Hepatocyte (in vitro differentiated cells): ENCODE measurements around the gene SLC66A1. TPM values are rescaled to one million over a fixed set of nuclear protein-coding genes. Genes with fewer than 3 reads are reported as not detected.

Source experiments
- DNase-seq: peaks from one replicate; pipeline ENCODE4 v3.0.0-alpha.2; 2016; ENCODE audit warnings: low spot score
- H2AFZ ChIP-seq: fragments of 200-600 bp; sonication (generic); 2 replicates; pipeline ENCODE4 v1.6.0; 2016; ENCODE audit warnings: antibody characterized with exemption, mild to moderate bottlenecking
- H3K27ac ChIP-seq: fragments of 200-600 bp; sonication (generic); 2 replicates; pipeline ENCODE4 v1.5.1; 2016; ENCODE audit warnings: mild to moderate bottlenecking
- H3K27me3 ChIP-seq: fragments of 200-600 bp; sonication (generic); 2 replicates; pipeline ENCODE4 v1.6.1; 2016
- H3K36me3 ChIP-seq: fragments of 200-600 bp; sonication (generic); replicated peaks from 2 replicates; pipeline ENCODE4 v1.5.1; 2016; ENCODE audit warnings: low read depth; ENCODE audit not compliant: insufficient read depth
- H3K4me1 ChIP-seq: fragments of 200-600 bp; sonication (generic); 2 replicates; pipeline ENCODE4 v1.5.1; 2016; ENCODE audit warnings: mild to moderate bottlenecking, moderate library complexity; ENCODE audit not compliant: insufficient read depth
- H3K4me2 ChIP-seq: fragments of 200-600 bp; sonication (generic); 2 replicates; pipeline ENCODE4 v1.6.0; 2016
- H3K4me3 ChIP-seq: fragments of 200-600 bp; sonication (generic); 2 replicates; pipeline ENCODE4 v1.5.1; 2016; ENCODE audit warnings: mild to moderate bottlenecking
- H3K79me2 ChIP-seq: fragments of 200-600 bp; sonication (generic); 2 replicates; pipeline ENCODE4 v1.6.0; 2017; ENCODE audit warnings: mild to moderate bottlenecking
- H3K9me2 ChIP-seq: fragments of 200-600 bp; sonication (generic); replicated peaks from 2 replicates; pipeline ENCODE4 v1.6.0; 2017; ENCODE audit warnings: mild to moderate bottlenecking; ENCODE audit not compliant: insufficient read depth
- H3K9me3 ChIP-seq: fragments of 200-600 bp; sonication (generic); 2 replicates; pipeline ENCODE4 v1.5.1; 2016; ENCODE audit warnings: low read depth, mild to moderate bottlenecking
- H4K20me1 ChIP-seq: fragments of 200-600 bp; sonication (generic); 2 replicates; pipeline ENCODE4 v1.6.0; 2016; ENCODE audit warnings: mild to moderate bottlenecking; ENCODE audit not compliant: insufficient read depth, poor library complexity, severe bottlenecking
- CTCF ChIP-seq: fragments of 200-600 bp; sonication (generic); IDR thresholded peaks from 2 replicates; pipeline ENCODE4 v1.5.1; 2016; ENCODE audit warnings: antibody characterized with exemption, mild to moderate bottlenecking; ENCODE audit not compliant: poor library complexity
- EZH2 ChIP-seq: fragments of 200-600 bp; sonication (generic); IDR thresholded peaks from 2 replicates; pipeline ENCODE4 v1.6.1; 2016; ENCODE audit warnings: antibody characterized with exemption, mild to moderate bottlenecking, borderline replicate concordance
- EZH2phosphoT487 ChIP-seq: fragments of 200-600 bp; sonication (generic); IDR thresholded peaks from one replicate; pipeline ENCODE4 v1.6.1; 2018; ENCODE audit warnings: antibody characterized with exemption, mild to moderate bottlenecking, low read depth, moderate library complexity; ENCODE audit not compliant: unreplicated experiment, severe bottlenecking
- WGBS: methylation state at CpG from one replicate; pipeline ENCODE4 v1.1.6; 2016; ENCODE audit warnings: low lambda C conversion rate; ENCODE audit errors: missing lambda C conversion rate; 5-methylcytosine and 5-hydroxymethylcytosine counted together
- polyA plus RNA-seq: library from polyadenylated mRNA; unstranded; fragments of >200 nt; fragmentation: Nextera tagmentation; extraction: Ambion mirVana; gene quantifications from 2 replicates; pipeline ENCODE4 v1.2.1, GENCODE V29; 2016
- total RNA-seq: library from RNA; depleted of rRNA; stranded (reverse); fragments of >200 nt; gene quantifications from 2 replicates; pipeline ENCODE4 v1.2.3, GENCODE V29; 2014

SLC66A1 gene
- total and polyA plus RNA-seq, 2 experiments from 2014 or later = 28.2 to 39.6 TPM

DNA sequence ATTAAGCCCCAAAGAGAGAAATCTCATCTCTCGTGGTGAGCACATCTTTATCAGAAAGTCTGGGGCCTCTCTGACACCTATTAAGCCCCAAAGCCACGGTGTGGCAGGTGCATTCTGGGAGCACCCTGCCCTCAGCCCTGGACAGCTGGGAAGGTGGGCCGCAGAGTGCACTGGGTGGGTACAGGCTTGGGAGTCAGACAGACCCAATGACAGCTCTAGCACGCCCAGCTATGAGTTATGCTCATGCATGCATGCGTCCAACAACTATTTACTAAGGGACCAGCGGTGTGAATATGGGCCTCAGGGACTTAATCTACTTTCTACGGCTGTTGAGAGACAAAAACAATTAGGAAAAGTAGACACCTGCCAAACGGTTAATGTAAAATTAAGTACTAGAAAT lies 46.6 kb downstream of the SLC66A1 start:
- Histone ChIP-seq H3K4me2 (no peak overlapping the region), H3K27me3 (no peaks in the 10 kb centered on the region), H2AFZ (no peak overlapping the region), H3K36me3 (no peaks in the 10 kb centered on the region), H4K20me1 (peaks cover 30% of the 10 kb centered on the region), H3K4me1 (peaks cover 24% of the 10 kb centered on the region), H3K79me2 (peaks cover 35% of the 10 kb centered on the region), H3K9me2 (no peaks in the 10 kb centered on the region), H3K4me3 (no peak overlapping the region), H3K9me3 (no peaks in the 10 kb centered on the region), H3K27ac (no peak overlapping the region)
- DNase-seq = no peak
- TF ChIP-seq EZH2phosphoT487 = no peak
- TF ChIP-seq EZH2 = no peak
- no peak for TF ChIP-seq CTCF
- 91% methylated on average over 8 of the region's 8 CpGs for WGBS

- peaks cover 34% of the 10 kb centered on the region for H4K20me1 ChIP-seq
These were observed 47.2 kb downstream of the SLC66A1 start for GRCh38 chr1:19359357-19359756.

GRCh38 chr1:19360016-19360415 lies 47.9 kb downstream of the SLC66A1 start:
- Histone ChIP-seq H3K4me1 (peaks cover 24% of the 10 kb centered on the region), H3K9me2 (no peaks in the 10 kb centered on the region), H3K36me3 (no peaks in the 10 kb centered on the region), H4K20me1 (peaks cover 34% of the 10 kb centered on the region), H3K4me2 (peak overlapping the region; percentile 37), H3K9me3 (no peaks in the 10 kb centered on the region), H2AFZ (no peak overlapping the region), H3K4me3 (no peak overlapping the region), H3K79me2 (peaks cover 46% of the 10 kb centered on the region), H3K27ac (no peak overlapping the region), H3K27me3 (no peaks in the 10 kb centered on the region)
- no peak for DNase-seq
- WGBS = 55% methylated on average over 6 of the region's 6 CpGs
- TF ChIP-seq EZH2phosphoT487 (no peak), CTCF (no peak), EZH2 (no peak)

More at GRCh38 chr1:19359357-19359756, 47.2 kb downstream of the SLC66A1 start:
- Histone ChIP-seq H3K79me2 (peaks cover 41% of the 10 kb centered on the region), H3K36me3 (no peaks in the 10 kb centered on the region), H3K4me3 (no peak overlapping the region), H3K27me3 (no peaks in the 10 kb centered on the region), H3K9me2 (no peaks in the 10 kb centered on the region), H2AFZ (no peak overlapping the region), H3K4me2 (no peak overlapping the region), H3K9me3 (no peaks in the 10 kb centered on the region), H3K27ac (no peak overlapping the region), H3K4me1 (peaks cover 24% of the 10 kb centered on the region)
- WGBS = 87% methylated on average over 11 of the region's 11 CpGs
- no peak for TF ChIP-seq CTCF
- no peak for DNase-seq

DNA sequence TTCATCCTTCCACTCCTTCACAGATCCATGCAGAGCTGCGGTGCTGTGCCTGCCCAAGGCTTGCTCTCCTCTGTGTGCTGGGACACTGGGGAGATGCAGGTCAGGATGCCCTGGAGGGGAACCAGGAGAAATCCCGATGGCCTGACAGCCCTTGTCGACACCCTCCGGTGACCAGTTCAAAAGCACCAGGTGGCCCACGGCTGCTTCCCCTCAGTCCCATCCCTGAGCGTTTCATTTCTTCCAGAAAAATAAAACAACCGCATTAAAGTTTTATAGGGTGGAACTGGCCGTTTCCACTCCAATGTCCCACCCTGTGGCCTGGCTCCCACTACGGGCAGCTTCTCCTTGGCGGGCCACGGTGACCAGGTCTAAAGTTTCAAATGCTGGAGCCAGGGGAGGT lies 48.3 kb downstream of the SLC66A1 start:
- H3K79me2 ChIP-seq = peaks cover 50% of the 10 kb centered on the region
- H2AFZ ChIP-seq = no peak overlapping the region
- H3K9me2 ChIP-seq = no peaks in the 10 kb centered on the region
- H3K36me3 ChIP-seq = no peaks in the 10 kb centered on the region
- H3K4me2 ChIP-seq = peak overlapping the region; percentile 37
- WGBS = 71% methylated on average over 11 of the region's 11 CpGs
- no peak for DNase-seq
- H3K4me3 ChIP-seq = no peak overlapping the region
- no peak overlapping the region for H3K27ac ChIP-seq
- H3K4me1 ChIP-seq = peaks cover 24% of the 10 kb centered on the region
- no peaks in the 10 kb centered on the region for H3K9me3 ChIP-seq
- peaks cover 34% of the 10 kb centered on the region for H4K20me1 ChIP-seq
- H3K27me3 ChIP-seq = no peaks in the 10 kb centered on the region
- no peak for TF ChIP-seq CTCF
- TF ChIP-seq EZH2phosphoT487 = no peak
- no peak for TF ChIP-seq EZH2
